SK-N-MC (cell line): ENCODE data around the gene TGFBRAP1.

ENCODE experiments used
- DNase-seq: peaks from one replicate; pipeline ENCODE4 v3.0.0-alpha.2; 2011; ENCODE audit warnings: low read depth, low spot score
- H3K27ac ChIP-seq: fragments of 200-600 bp; sonication (generic); 2 replicates; pipeline ENCODE4 v1.5.1; 2016; ENCODE audit warnings: mixed run types
- H3K36me3 ChIP-seq: fragments of 200-600 bp; sonication (generic); 2 replicates; pipeline ENCODE4 v1.6.1; 2017; ENCODE audit warnings: antibody characterized with exemption, low read length, mixed read lengths; ENCODE audit not compliant: insufficient read depth
- H3K4me3 ChIP-seq: fragments of 200-600 bp; sonication (generic); 2 replicates; pipeline ENCODE4 v1.5.1; 2016
- H3K9ac ChIP-seq: fragments of 200-600 bp; sonication (generic); 2 replicates; pipeline ENCODE4 v1.8.0; 2017; ENCODE audit warnings: mixed run types, mixed read lengths; ENCODE audit not compliant: insufficient read length
- H3K9me3 ChIP-seq: fragments of 200-600 bp; sonication (generic); 2 replicates; pipeline ENCODE4 v1.6.1; 2017; ENCODE audit warnings: low read depth, mild to moderate bottlenecking, antibody characterized with exemption, low read length, moderate library complexity, mixed read lengths
- EZH2 ChIP-seq: fragments of 200-600 bp; sonication (generic); IDR thresholded peaks from one replicate; pipeline ENCODE4 v1.6.1; 2017; ENCODE audit warnings: antibody characterized with exemption
- FOXP2 ChIP-seq: optimal IDR thresholded peaks from 2 replicates; pipeline ENCODE3; 2011; ENCODE audit warnings: mild to moderate bottlenecking, moderate library complexity; ENCODE audit not compliant: insufficient read depth; ENCODE audit errors: extremely low read length, control extremely low read depth
- POLR2AphosphoS5 ChIP-seq: IDR thresholded peaks from 2 replicates; pipeline ENCODE4 v1.6.1; 2012; ENCODE audit warnings: mild to moderate bottlenecking, low read depth, low read length, borderline replicate concordance

Gene TGFBRAP1

DNA sequence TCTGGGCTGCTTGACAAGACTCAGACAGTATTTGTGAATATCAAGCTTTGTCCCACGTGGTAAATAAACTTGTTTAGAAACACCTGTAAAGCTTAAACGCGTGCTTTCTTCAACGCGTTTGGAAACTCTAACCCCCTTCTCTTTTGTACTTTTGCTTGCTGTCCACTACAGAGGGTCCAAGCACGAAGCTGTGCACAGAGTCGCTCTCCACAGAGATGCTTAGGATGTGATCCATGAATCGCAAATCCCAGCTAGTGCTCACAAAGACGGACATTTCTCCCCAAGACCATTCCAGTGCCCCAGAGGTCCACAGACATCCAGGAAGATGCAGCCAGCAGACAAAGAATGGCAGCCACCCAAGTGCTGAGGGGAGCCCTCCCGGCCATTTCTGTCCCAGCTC, 88.1 kb downstream of the TGFBRAP1 start, which contains the start of gene GPR45:
Gene GPR45 (plus strand): TSS at position 301 of the 400 bp plus-strand sequence. CDS start 116 bp downstream, outside the sequence.
- Histone ChIP-seq H3K27ac (no peak within 1 kb of the TSS), H3K9me3 (no peaks in the 10 kb centered on the region), H3K4me3 (no peak within 1 kb of the TSS), H3K36me3 (no peaks in the 10 kb centered on the region), H3K9ac (no peak within 1 kb of the TSS)
- TF ChIP-seq FOXP2, result no peak
- no peak for TF ChIP-seq EZH2
- TF ChIP-seq POLR2AphosphoS5, result no peak
- no peak for DNase-seq

DNA sequence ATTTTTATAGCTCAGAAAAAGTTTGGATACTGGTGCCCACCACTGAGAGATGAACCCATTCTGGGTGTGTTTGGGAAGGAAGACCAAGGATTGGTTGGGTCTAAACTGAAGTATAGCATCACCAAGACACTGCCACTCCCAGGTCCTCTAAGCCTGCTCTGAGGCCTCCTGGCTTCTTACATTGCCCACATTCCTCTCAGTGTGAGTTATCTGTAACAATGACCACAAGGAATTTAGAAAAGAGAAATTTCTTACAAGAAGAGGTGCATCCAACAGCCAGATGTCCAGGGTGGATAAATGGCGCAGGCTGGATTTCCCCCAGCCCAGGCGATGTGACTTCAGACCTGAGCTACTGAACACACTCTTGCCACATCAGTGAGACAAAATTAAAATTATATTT, 89.6 kb downstream of the TGFBRAP1 start:
- no peaks in the 10 kb centered on the region for H3K36me3 ChIP-seq
- TF ChIP-seq EZH2 (no peak), POLR2AphosphoS5 (no peak)
- no peak for DNase-seq
- no peaks in the 10 kb centered on the region for H3K9me3 ChIP-seq
- H3K27ac ChIP-seq, result no peak overlapping the region
- H3K9ac ChIP-seq, result no peak overlapping the region
- H3K4me3 ChIP-seq, result no peak overlapping the region

GRCh38 chr2:105238664-105239240, 90.8 kb downstream of the TGFBRAP1 start:
- H3K9me3 ChIP-seq, result no peaks in the 10 kb centered on the region
- TF ChIP-seq FOXP2 (no peak), EZH2 (no peak), POLR2AphosphoS5 (no peak)
- no peak overlapping the region for H3K4me3 ChIP-seq
- no peak overlapping the region for H3K27ac ChIP-seq
- DNase-seq, result no peak
- no peaks in the 10 kb centered on the region for H3K36me3 ChIP-seq
- H3K9ac ChIP-seq, result no peak overlapping the region

DNA sequence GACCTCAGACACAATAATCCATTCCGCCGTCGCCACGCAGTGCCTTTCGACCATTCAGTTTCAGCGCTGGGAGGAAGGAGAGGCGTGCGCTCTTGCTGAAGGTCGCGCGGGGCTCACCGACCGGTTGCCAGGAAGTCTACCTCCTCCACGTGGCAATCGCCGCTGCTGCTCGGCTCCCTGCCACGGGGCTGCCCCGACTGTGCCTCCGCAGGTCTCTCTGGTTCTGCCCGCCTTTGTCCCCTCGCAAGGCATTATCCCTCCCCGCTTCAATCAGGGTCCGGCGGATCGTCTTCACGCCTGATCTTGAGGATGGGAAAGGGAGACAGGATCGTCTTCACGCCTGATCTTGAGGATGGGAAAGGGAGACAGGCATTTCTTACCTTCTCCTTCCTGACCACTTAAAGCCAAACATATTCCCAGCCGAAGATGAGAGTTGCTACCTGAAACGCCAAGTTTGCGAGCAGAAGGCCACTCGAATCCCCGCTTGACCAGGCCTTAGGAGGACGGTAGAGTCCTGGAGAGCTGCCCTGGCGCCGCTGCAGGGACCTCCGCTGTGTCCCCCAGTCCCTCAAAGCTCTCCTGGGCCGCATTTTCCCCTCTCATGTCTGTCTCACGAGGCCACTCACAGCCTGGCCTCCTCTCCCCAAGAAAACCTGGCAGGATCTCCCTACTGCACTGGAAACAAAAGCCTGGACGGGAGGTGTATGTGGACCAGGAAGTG, 92.3 kb downstream of the TGFBRAP1 start:
- H3K4me3 ChIP-seq, result no peak overlapping the region
- no peaks in the 10 kb centered on the region for H3K36me3 ChIP-seq
- TF ChIP-seq EZH2, result no peak
- no peak for TF ChIP-seq FOXP2
- TF ChIP-seq POLR2AphosphoS5, result no peak
- H3K27ac ChIP-seq, result no peak overlapping the region
- DNase-seq, result no peak
- H3K9me3 ChIP-seq, result no peaks in the 10 kb centered on the region
- H3K9ac ChIP-seq, result no peak overlapping the region

DNA sequence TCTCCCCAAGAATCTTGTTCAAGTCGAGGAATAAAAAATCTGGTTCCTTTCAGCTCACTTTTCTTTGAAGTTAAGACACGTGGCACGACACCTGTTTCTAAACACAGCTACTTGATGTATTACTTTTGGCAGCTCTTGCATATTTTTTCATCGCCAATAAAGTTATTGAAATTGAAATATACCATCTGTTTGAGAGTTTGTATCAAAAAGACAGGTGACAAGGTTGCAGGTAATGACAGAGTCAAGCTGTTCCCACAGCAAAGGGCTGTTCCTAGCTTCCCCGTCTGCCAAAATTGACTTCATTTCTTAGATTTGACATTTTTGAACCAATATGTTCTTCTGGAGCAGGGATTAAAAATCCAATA, 93.5 kb downstream of the TGFBRAP1 start:
- H3K27ac ChIP-seq, result no peak overlapping the region
- DNase-seq, result no peak
- no peak overlapping the region for H3K4me3 ChIP-seq
- H3K9ac ChIP-seq, result no peak overlapping the region
- no peaks in the 10 kb centered on the region for H3K9me3 ChIP-seq
- TF ChIP-seq FOXP2 (no peak), POLR2AphosphoS5 (no peak), EZH2 (no peak)
- no peaks in the 10 kb centered on the region for H3K36me3 ChIP-seq

- H3K4me3 ChIP-seq, result no peak overlapping the region
- DNase-seq, result peak; percentile 47
- TF ChIP-seq FOXP2, result no peak
- no peak for TF ChIP-seq POLR2AphosphoS5
Measured at GRCh38 chr2:105235388-105236059, 94.0 kb downstream of the TGFBRAP1 start.

DNA sequence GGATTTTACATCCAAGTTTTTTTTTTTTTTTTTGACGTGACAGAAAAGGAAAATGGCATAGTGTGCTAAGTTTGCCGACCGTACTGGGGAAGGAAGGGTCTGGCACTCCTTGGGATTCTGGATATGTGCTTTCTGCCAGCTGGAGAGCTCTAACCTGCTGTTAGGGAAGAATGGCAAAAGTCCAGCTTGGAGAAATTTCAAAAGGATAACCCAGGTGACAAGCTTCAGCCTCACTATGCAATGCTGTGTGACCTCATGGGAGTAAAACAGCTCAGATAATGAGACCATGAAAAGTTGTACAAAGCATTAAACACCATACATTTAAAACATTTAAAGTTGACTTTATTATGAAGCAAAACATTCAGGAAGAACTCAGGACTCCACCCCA, 98.3 kb downstream of the TGFBRAP1 start:
- H3K27ac ChIP-seq, result no peak overlapping the region
- TF ChIP-seq EZH2 (no peak), POLR2AphosphoS5 (no peak), FOXP2 (no peak)

More at GRCh38 chr2:105235388-105236059, 94.0 kb downstream of the TGFBRAP1 start:
- no peaks in the 10 kb centered on the region for H3K36me3 ChIP-seq
- no peak overlapping the region for H3K27ac ChIP-seq
- no peaks in the 10 kb centered on the region for H3K9me3 ChIP-seq
- H3K9ac ChIP-seq, result no peak overlapping the region

GRCh38 chr2:105224444-105224843, 105.1 kb downstream of the TGFBRAP1 start:
- no peaks in the 10 kb centered on the region for H3K36me3 ChIP-seq
- H3K9ac ChIP-seq, result no peak overlapping the region
- H3K4me3 ChIP-seq, result no peak overlapping the region
- no peak overlapping the region for H3K27ac ChIP-seq
- no peak for TF ChIP-seq FOXP2
- TF ChIP-seq EZH2, result no peak
- no peak for TF ChIP-seq POLR2AphosphoS5
- no peaks in the 10 kb centered on the region for H3K9me3 ChIP-seq
- DNase-seq, result no peak

More for the DNA sequence above, 98.3 kb downstream of the TGFBRAP1 start:
- H3K9ac ChIP-seq, result no peak overlapping the region
- no peaks in the 10 kb centered on the region for H3K36me3 ChIP-seq
- H3K9me3 ChIP-seq, result no peaks in the 10 kb centered on the region
- no peak for DNase-seq
- H3K4me3 ChIP-seq, result no peak overlapping the region

GRCh38 chr2:105220604-105221003, 108.9 kb downstream of the TGFBRAP1 start:
- no peak for TF ChIP-seq EZH2
- TF ChIP-seq FOXP2, result no peak
- Histone ChIP-seq H3K9me3 (no peaks in the 10 kb centered on the region), H3K36me3 (no peaks in the 10 kb centered on the region), H3K9ac (no peak overlapping the region), H3K4me3 (no peak overlapping the region), H3K27ac (no peak overlapping the region)
- no peak for DNase-seq
